H7 (cell line): ENCODE data around the gene PCDHGB3. TPM values are rescaled to one million over a fixed set of nuclear protein-coding genes. Genes with fewer than 3 reads are reported as not detected.
"Not testable (repeated sequence)": the region's sequence is repeated elsewhere in the genome, so short reads cannot be mapped to it uniquely, and the experiment has no call there.

Experiments
- DNase-seq: peaks from one replicate; pipeline ENCODE4 v3.0.0; 2012
- H3K27me3 ChIP-seq: 2 replicates; pipeline ENCODE4 v1.6.0; 2011; ENCODE audit warnings: mild to moderate bottlenecking, low read length; ENCODE audit not compliant: control insufficient read depth, insufficient read depth
- H3K36me3 ChIP-seq: replicated peaks from 2 replicates; pipeline ENCODE4 v1.5.1; 2011; ENCODE audit warnings: low read length; ENCODE audit not compliant: control insufficient read depth, insufficient read depth
- H3K4me3 ChIP-seq: 2 replicates; pipeline ENCODE4 v1.5.1; 2011; ENCODE audit warnings: low read depth, mild to moderate bottlenecking, control low read depth, low read length, moderate library complexity; ENCODE audit not compliant: insufficient read depth
- total RNA-seq: library from RNA; depleted of rRNA; stranded (reverse); fragments of >200 nt; shearing (Covaris generic); gene quantifications from 2 replicates; pipeline ENCODE4 v1.2.3, GENCODE V29; 2014

The PCDHGB3 gene
- total RNA-seq, 1 experiment from 2014 or later = not detected

- not testable (repeated sequence) for H3K36me3 ChIP-seq, H3K27me3 ChIP-seq, H3K4me3 ChIP-seq, DNase-seq
These were observed 24.0 kb upstream of the PCDHGB3 start for GRCh38 chr5:141346017-141346416.

GRCh38 chr5:141349917-141350619 lies 20.0 kb upstream of the PCDHGB3 start, which contains the start of gene PCDHGB1:
PCDHGB1 (plus strand) TSS chr5:141350099; CDS start chr5:141350261, 162 bp downstream.
- DNase-seq = peak; percentile 83
- H3K4me3 ChIP-seq = no peak within 1 kb of the TSS
- H3K36me3 ChIP-seq = no peaks in the 10 kb centered on the region
- no peaks in the 10 kb centered on the region for H3K27me3 ChIP-seq

GRCh38 chr5:141351591-141351990 lies 18.5 kb upstream of the PCDHGB3 start:
- Histone ChIP-seq H3K4me3 (no peak overlapping the region), H3K36me3 (no peaks in the 10 kb centered on the region), H3K27me3 (no peaks in the 10 kb centered on the region)
- DNase-seq = no peak

- Histone ChIP-seq H3K36me3 (no peaks in the 10 kb centered on the region), H3K4me3 (no peak within 1 kb of the TSS), H3K27me3 (no peaks in the 10 kb centered on the region)
- DNase-seq = no peak
These were observed 15.1 kb upstream of the PCDHGB3 start, which contains the start of gene PCDHGA4 for GRCh38 chr5:141354900-141355469. PCDHGA4 (plus strand) TSS chr5:141355021; CDS start chr5:141355108, 87 bp downstream.

- Histone ChIP-seq H3K27me3 (no peaks in the 10 kb centered on the region), H3K36me3 (no peaks in the 10 kb centered on the region), H3K4me3 (no peak overlapping the region)
- DNase-seq = no peak
These were observed 14.4 kb upstream of the PCDHGB3 start for GRCh38 chr5:141355641-141356040.

- no peaks in the 10 kb centered on the region for H3K36me3 ChIP-seq
- no peak overlapping the region for H3K4me3 ChIP-seq
- no peaks in the 10 kb centered on the region for H3K27me3 ChIP-seq
- DNase-seq = no peak
These were observed 13.9 kb upstream of the PCDHGB3 start for GRCh38 chr5:141356133-141356532.

- no peak for DNase-seq
- no peaks in the 10 kb centered on the region for H3K36me3 ChIP-seq
- H3K27me3 ChIP-seq = no peaks in the 10 kb centered on the region
- H3K4me3 ChIP-seq = no peak overlapping the region
These were observed 13.1 kb upstream of the PCDHGB3 start for GRCh38 chr5:141356950-141357349.

GRCh38 chr5:141359790-141360426 lies 10.1 kb upstream of the PCDHGB3 start, which contains the start of gene PCDHGB2:
PCDHGB2 (plus strand) TSS chr5:141359994; CDS start chr5:141360136, 142 bp downstream.
- Histone ChIP-seq H3K27me3 (no peaks in the 10 kb centered on the region), H3K36me3 (no peaks in the 10 kb centered on the region), H3K4me3 (no peak within 1 kb of the TSS)
- DNase-seq = peak; percentile 80

- Histone ChIP-seq H3K4me3 (no peak overlapping the region), H3K27me3 (no peaks in the 10 kb centered on the region), H3K36me3 (no peaks in the 10 kb centered on the region)
- DNase-seq = no peak
These were observed 9.4 kb upstream of the PCDHGB3 start for GRCh38 chr5:141360685-141361084.

GRCh38 chr5:141362719-141363118 lies 7.3 kb upstream of the PCDHGB3 start:
- Histone ChIP-seq H3K36me3 (no peaks in the 10 kb centered on the region), H3K4me3 (no peak overlapping the region), H3K27me3 (no peaks in the 10 kb centered on the region)
- DNase-seq = no peak

GRCh38 chr5:141363952-141364660 lies 5.9 kb upstream of the PCDHGB3 start, which contains the start of gene PCDHGA5:
PCDHGA5 (plus strand) TSS chr5:141364162; CDS start chr5:141364331, 169 bp downstream.
- H3K4me3 ChIP-seq = no peak within 1 kb of the TSS
- H3K36me3 ChIP-seq = no peaks in the 10 kb centered on the region
- H3K27me3 ChIP-seq = no peaks in the 10 kb centered on the region
- peak; percentile 22 for DNase-seq

GRCh38 chr5:141366016-141366896 lies 3.8 kb upstream of the PCDHGB3 start:
- Histone ChIP-seq H3K27me3 (no peaks in the 10 kb centered on the region), H3K4me3 (no peak overlapping the region), H3K36me3 (no peaks in the 10 kb centered on the region)
- DNase-seq = no peak

- no peak overlapping the region for H3K4me3 ChIP-seq
- H3K36me3 ChIP-seq = no peaks in the 10 kb centered on the region
- no peaks in the 10 kb centered on the region for H3K27me3 ChIP-seq
- DNase-seq = no peak
These were observed 1.8 kb downstream of the PCDHGB3 start for GRCh38 chr5:141371572-141372475.
